ENCODE results near the gene TF. TPM values are rescaled to one million over a fixed set of nuclear protein-coding genes. Genes with fewer than 3 reads are reported as not detected.

Gene TF
- total RNA-seq, result not detected in 2 replicates

DNA sequence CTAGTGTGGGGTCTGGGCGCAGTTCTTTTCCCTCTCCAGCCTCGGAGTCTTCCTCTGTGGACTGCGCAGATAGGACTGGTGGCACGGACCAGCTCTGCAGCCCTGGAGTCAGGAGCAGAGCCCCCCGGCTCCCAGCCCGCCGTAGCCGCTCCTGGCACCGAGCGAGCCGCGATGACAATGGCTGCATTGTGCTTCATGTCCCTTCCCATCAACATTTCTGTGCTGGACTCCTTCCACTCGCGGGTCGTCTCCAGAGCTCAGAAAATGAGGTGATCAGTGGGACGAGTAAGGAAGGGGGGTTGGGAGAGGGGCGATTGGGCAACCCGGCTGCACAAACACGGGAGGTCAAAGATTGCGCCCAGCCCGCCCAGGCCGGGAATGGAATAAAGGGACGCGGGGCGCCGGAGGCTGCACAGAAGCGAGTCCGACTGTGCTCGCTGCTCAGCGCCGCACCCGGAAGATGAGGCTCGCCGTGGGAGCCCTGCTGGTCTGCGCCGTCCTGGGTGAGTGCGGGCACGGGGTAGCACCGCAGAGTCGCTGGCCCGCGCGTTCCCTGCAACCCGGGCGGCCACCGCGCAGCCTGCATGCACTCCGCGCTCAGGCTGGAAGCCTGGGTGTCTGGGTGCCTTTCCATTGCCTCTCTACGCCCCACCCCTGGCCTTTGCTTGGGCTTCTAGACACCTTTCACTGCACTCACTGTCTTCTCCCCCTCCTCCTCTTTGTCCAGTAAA is at the start of gene TF:
Gene TF (plus strand): TSS at position 413 of the 731 bp plus-strand sequence. CDS start 48 bp downstream, at position 461.

DNA sequence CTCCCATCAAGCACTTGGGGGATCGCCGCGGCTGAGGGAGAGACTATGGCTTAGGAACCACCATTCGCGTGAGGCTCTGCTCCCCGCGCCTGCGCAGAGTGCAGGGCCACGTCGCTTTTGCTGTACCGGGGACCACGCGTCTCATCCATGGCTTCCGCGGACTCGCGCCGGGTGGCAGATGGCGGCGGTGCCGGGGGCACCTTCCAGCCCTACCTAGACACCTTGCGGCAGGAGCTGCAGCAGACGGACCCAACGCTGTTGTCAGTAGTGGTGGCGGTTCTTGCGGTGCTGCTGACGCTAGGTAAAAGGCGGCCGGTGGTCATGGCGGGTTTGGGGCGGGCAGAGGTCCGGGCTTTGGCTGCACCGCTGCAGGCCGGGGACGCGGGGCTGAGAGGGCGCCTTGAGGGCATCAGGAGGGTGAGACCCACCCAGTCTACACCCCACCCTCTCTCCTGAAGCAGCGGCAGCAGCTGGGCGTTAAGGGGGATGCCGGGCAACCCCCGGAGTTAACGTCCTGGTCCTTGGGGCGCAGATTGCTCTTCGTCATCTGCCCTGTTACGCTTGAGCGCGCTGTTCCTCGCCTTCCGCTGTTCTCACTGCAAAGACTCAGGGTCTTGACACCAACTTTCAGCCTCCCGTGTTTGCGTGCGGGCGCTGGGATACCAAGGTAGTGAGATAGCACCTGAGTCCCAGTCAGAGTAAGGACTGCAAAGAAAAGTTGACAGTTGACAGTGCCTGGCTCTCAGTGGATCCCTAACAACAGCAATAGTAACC is 59.7 kb downstream of the TF start, which contains the start of gene SRPRB:
Gene SRPRB (plus strand): TSS at position 114 of the 774 bp plus-strand sequence. CDS start 34 bp downstream, at position 148.

Other genes with a start within 250 kb of the TF start
- 98.0 and 121 TPM in 2 replicates for gene CDV3, start 172.7 kb upstream of the TF start, total RNA-seq
- gene TOPBP1, start 84.5 kb upstream of the TF start, total RNA-seq, result 30.5 and 40.0 TPM in 2 replicates
- 38.2 and 43.4 TPM in 2 replicates for gene SRPRB, start 59.4 kb downstream of the TF start, total RNA-seq
- gene RAB6B, start 149.5 kb downstream of the TF start, total RNA-seq, result 0.15 and 0.34 TPM in 2 replicates